Spleen (tissue), 11 donors: Measurements from ENCODE around the gene ZDHHC12. TPM values are rescaled to one million over a fixed set of nuclear protein-coding genes. Genes with fewer than 3 reads are reported as not detected.
A peak's percentile ranks its signal among the peaks of the same experiment; 100 is the strongest.

ENCODE experiments used
- DNase-seq: peaks from one replicate; pipeline ENCODE4 v3.0.0-alpha.2; 2020
- H3K27ac ChIP-seq, 8 donors: fragments of 200-600 bp; sonication (generic) in 7 of 8; 1 replicate in 4 of 8; 2 replicates in 4 of 8; pipeline versions ENCODE4 v1.5.0 to v1.8.0; 2016 to 2021; ENCODE audit warnings: inconsistent platforms in 4 of 8, mild to moderate bottlenecking in 4 of 8, moderate library complexity in 1 of 8
- H3K27me3 ChIP-seq, 7 donors: fragments of 200-600 bp; sonication (generic) in 6 of 7; replicated peaks in 1 of 7; 1 replicate in 4 of 7; 2 replicates in 3 of 7; pipeline versions ENCODE4 v1.5.0 to v1.8.0; 2016 to 2021; ENCODE audit warnings: inconsistent platforms in 3 of 7, mild to moderate bottlenecking in 1 of 7
- H3K36me3 ChIP-seq, 6 donors: fragments of 200-600 bp; sonication (generic) in 5 of 6; 1 replicate in 4 of 6; 2 replicates in 2 of 6; pipeline versions ENCODE4 v1.5.0 to v1.8.0; 2016 to 2021; ENCODE audit warnings: inconsistent platforms in 2 of 6
- H3K4me1 ChIP-seq, 6 donors: fragments of 200-600 bp; sonication (generic) in 5 of 6; 1 replicate in 3 of 6; 2 replicates in 3 of 6; pipeline versions ENCODE4 v1.5.0 to v1.8.0; 2016 to 2021; ENCODE audit warnings: inconsistent platforms in 3 of 6
- H3K4me3 ChIP-seq, 8 donors: fragments of 200-600 bp; sonication (generic) in 7 of 8; 1 replicate in 4 of 8; 2 replicates in 4 of 8; pipeline versions ENCODE4 v1.5.0 to v1.8.0; 2016 to 2021; ENCODE audit warnings: inconsistent platforms in 4 of 8, mild to moderate bottlenecking in 4 of 8, moderate library complexity in 2 of 8
- H3K9me3 ChIP-seq, 8 donors: fragments of 200-600 bp; sonication (generic) in 7 of 8; 1 replicate in 4 of 8; 2 replicates in 4 of 8; pipeline versions ENCODE4 v1.5.0 to v1.8.0; 2016 to 2021; ENCODE audit warnings: inconsistent platforms in 4 of 8
- POLR2A ChIP-seq, 3 donors: fragments of 450-650 bp; IDR thresholded peaks; one replicate each; pipeline ENCODE4 v1.5.1; 2017; ENCODE audit warnings: antibody characterized with exemption in 3 of 3, mild to moderate bottlenecking in 1 of 3
- POLR2AphosphoS5 ChIP-seq, 3 donors: sonication (generic); formaldehyde crosslinking; IDR thresholded peaks; one replicate each; pipeline ENCODE4 v1.5.1; 2017; ENCODE audit warnings: antibody characterized with exemption in 3 of 3
- WGBS, 5 donors: extraction: QIAGEN DNeasy Blood & Tissue Kit in 3 of 5; methylation state at CpG; one replicate each; pipeline versions ENCODE4 v1.1.5 to v1.1.7; 2013 to 2018; 5-methylcytosine and 5-hydroxymethylcytosine counted together
- intact Hi-C: fragments of 100-400 bp; cut with DNase I; formaldehyde crosslinking; loops from one replicate; pipeline ENCODE4 v1.15.0; 2023; ENCODE audit warnings: low total_unique reads
- polyA plus RNA-seq, 3 donors: library from polyadenylated mRNA; stranded (reverse); fragments of 200-250 nt; gene quantifications; one replicate each; pipeline ENCODE4 v1.2.1, GENCODE V29; 2013
- total RNA-seq, 7 donors: library from RNA; depleted of rRNA in 3 of 7; stranded (reverse); fragments of >200 nt in 3 of 7; fragmentation: NEBNext Ultra II Directional in 4 of 7; extraction: Animal tissue kit (Norgen Biotek cat#: 25700) in 4 of 7; gene quantifications; one replicate each; pipeline versions ENCODE4 v1.1.0 to v1.2.1, GENCODE V29; 2016 to 2021
- TF ChIP-seq, protein P1 (sequence below), 11 experiments: fragments of 200-600 bp in 7 of 11; fragments of 450-650 bp in 4 of 11; sonication (generic) in 4 of 11; IDR thresholded peaks in 8 of 11; conservative IDR thresholded peaks in 3 of 11; 1 replicate in 7 of 11; 2 replicates in 4 of 11; pipeline versions ENCODE4 v1.4.0 to v1.8.0; 2016 to 2021; ENCODE audit warnings: antibody characterized with exemption in 11 of 11, inconsistent platforms in 4 of 11, mild to moderate bottlenecking in 1 of 11
- donor health status: healthy with polysubstance abuse.
- donor health status: DM: no; HTN: no; CAD: no; lungs with moderate emphysema.
- donor health status: DM: no; HTN: no; CAD: no.
- donor health status: Bipolar disorder and iron deficiency.
- donor health status: healthy.
- donor health status: DM: no; HTN: no; CAD: no.
- donor health status: DM: yes; HTN: yes; CAD: no.

The ZDHHC12 gene
- total and polyA plus RNA-seq, 10 donors = 21.5 to 73.4 (median 36.6) TPM

DNA sequence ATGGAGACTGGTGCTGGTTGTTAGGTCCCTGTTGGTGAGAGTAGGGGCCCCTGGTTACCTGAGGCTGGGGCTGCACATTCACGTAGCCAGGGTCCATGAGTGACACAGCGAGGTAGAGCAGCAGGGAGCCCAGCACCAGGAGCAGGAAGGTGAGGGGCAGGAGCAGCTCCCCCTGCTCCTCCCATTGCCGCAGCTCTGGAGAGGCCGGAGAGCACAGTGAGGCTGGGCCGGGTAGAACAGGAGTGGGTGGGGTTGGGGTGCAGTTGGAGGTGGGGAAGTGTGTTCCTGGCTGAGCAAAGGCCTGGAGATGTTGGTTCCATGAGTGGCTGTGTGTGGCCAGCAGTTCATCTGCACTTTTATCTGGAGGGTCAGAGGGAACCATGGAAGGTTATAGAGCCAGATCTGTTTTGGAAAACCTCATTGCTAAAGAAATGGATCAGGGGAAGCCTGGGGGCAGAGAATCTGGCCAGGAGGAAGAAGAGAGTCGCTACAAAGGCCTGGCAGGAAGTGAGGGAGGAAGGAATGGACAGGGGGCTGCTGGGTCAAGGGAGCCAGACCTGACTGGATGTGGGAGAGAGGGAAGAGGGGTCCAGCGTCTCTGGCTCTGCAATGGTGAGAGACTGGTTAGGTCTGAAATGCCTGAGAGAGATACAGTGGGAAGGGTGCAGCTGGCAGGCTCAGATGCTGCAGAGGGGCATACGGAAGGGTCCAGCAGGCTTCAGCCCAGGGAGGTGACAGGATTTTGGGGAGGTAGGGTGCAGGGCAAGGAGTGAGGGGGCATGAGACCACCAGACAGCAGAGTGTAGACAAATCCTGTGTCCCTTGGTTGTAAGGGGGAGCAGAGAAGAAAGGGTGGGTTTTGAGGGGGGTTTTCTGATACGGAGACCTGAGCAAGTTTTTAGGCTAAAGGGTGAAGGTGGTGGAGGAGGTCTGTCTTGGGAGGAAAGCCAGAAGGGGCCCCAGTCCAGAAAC is 1.3 kb downstream of the ZDHHC12 start:
- DNase-seq = no peak
- Histone ChIP-seq H3K4me3 (peak overlapping the region in 6 of 8 donors; percentile 65 to 91 (median 79)), H3K4me1 (peaks cover 4 to 44% (median 27%) of the 10 kb centered on the region in 6 donors), H3K27me3 (no peaks in the 10 kb centered on the region), H3K27ac (peak overlapping the region in 6 of 8 donors; percentile 39 to 92 (median 84)), H3K36me3 (peaks cover 0 to 34% (median 23%) of the 10 kb centered on the region in 6 donors), H3K9me3 (no peaks in the 10 kb centered on the region)
- intact Hi-C loops = no loop called here
- TF ChIP-seq POLR2AphosphoS5 (IDR thresholded peaks at IDR 0.05) = no peak
- TF ChIP-seq, protein P1, sequence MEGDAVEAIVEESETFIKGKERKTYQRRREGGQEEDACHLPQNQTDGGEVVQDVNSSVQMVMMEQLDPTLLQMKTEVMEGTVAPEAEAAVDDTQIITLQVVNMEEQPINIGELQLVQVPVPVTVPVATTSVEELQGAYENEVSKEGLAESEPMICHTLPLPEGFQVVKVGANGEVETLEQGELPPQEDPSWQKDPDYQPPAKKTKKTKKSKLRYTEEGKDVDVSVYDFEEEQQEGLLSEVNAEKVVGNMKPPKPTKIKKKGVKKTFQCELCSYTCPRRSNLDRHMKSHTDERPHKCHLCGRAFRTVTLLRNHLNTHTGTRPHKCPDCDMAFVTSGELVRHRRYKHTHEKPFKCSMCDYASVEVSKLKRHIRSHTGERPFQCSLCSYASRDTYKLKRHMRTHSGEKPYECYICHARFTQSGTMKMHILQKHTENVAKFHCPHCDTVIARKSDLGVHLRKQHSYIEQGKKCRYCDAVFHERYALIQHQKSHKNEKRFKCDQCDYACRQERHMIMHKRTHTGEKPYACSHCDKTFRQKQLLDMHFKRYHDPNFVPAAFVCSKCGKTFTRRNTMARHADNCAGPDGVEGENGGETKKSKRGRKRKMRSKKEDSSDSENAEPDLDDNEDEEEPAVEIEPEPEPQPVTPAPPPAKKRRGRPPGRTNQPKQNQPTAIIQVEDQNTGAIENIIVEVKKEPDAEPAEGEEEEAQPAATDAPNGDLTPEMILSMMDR (IDR thresholded peaks at IDR 0.05 in 8 of 11, conservative IDR thresholded peaks at IDR 0.05 in 3 of 11) = no peak
- TF ChIP-seq POLR2A (IDR thresholded peaks at IDR 0.05) = no peak
- 53 to 67% (median 58%) methylated on average over 9 of the region's 9 CpGs for WGBS, 5 donors

DNA sequence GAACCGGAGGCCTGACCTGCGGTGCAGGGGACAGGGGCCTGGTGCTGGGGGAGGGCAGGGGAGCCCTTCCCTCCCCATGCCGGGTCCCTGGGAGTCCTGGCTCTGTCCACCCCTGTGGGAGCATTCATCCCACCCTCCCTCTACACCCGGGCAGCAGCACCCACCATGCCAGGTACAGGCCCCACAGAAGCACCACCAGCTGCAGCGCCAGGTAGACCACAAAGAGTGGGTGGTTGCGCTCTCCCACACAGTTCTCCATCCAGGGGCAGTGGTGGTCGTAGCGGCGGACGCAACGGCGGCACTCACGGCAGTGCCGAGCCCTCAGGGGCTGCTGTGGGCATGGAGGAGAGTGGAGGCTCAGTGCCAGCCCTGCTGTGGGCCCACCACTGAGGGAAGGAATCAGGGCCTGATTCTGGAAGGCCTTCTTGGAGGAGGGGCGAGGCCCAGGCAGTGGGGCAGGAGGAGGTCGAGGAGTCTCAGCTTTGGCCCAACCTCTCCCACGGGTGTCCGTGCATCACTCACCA is 2.4 kb downstream of the ZDHHC12 start:
- Histone ChIP-seq H3K36me3 (peaks cover 0 to 44% (median 23%) of the 10 kb centered on the region in 6 donors), H3K4me1 (peaks cover 4 to 41% (median 27%) of the 10 kb centered on the region in 6 donors), H3K27ac (peak overlapping the region in 1 of 8 donors; percentile 90), H3K9me3 (no peaks in the 10 kb centered on the region), H3K4me3 (no peak overlapping the region), H3K27me3 (no peaks in the 10 kb centered on the region)
- intact Hi-C loops = no loop called here
- no peak for TF ChIP-seq POLR2A (IDR thresholded peaks at IDR 0.05)
- TF ChIP-seq POLR2AphosphoS5 (IDR thresholded peaks at IDR 0.05) = peak in 1 of 3 donors; percentile 38
- 88 to 94% (median 93%) methylated on average over 14 to 18 of the region's 18 CpGs; no CpG with 5 or more reads in 1 of the 5 donors for WGBS, 5 donors
- DNase-seq = no peak

DNA sequence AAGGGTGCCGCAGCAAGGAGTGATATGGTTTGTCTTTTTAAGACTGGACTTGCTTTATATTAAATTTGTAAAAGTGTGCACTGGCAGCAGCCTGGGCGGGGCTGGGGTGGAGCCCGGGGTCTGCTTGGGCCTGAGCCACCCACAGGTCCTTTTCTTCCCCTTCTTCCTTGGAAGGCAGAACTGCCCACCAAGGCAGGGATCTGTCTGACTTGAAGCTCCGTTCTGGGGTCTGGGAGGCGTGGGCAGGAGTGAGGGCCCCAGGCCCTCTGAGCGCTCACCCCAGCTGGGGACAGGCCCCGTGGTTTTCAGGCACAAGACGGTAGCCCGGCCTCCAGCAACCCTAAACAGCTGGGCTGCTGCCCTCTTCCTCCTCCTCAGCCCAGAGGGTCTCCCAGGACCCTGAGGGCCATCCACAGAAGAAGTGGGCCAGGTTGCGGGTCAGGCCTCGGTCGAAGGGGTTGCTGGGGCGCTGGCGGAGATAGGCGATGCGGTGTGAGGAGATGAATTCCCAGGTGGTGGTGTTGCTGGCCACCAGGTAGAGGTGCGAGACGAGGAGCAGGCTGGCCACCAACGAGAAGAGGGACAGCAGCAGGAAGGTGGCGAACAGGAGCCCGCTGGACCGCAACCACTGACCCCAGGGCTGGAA is 3.0 kb downstream of the ZDHHC12 start:
- TF ChIP-seq POLR2A (IDR thresholded peaks at IDR 0.05) = no peak
- no peak for TF ChIP-seq POLR2AphosphoS5 (IDR thresholded peaks at IDR 0.05)
- TF ChIP-seq, protein P1 (IDR thresholded peaks at IDR 0.05 in 8 of 11, conservative IDR thresholded peaks at IDR 0.05 in 3 of 11) = no peak
- H3K36me3 ChIP-seq = peaks cover 0 to 49% (median 23%) of the 10 kb centered on the region in 6 donors

DNA sequence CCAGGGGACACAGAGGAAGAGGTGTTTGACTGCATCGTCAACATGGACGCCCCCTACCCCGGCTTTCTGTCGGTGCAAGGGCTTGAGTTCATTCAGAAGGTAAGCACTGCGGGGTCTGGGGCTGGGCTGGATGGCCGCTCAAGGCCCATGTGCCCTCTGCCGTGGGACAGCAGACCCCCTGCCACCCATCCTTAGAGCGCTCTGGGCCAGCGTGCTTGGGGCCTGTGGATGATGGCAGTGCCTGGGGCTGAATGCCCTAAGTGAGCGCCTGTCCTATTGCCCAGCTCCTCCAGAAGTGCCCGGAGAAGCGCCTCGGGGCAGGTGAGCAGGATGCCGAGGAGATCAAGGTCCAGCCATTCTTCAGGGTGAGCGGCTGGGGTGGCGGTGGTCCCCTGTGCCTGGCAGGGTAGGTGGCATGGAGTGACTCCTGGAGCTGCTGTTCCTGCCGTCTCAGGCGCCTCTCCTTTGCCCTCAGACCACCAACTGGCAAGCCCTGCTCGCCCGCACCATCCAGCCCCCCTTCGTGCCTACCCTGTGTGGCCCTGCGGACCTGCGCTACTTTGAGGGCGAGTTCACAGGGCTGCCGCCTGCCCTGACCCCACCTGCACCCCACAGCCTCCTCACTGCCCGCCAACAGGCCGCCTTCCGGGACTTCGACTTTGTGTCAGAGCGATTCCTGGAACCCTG is 3.9 kb downstream of the ZDHHC12 start:
- H3K4me3 ChIP-seq = no peak overlapping the region
- no peak overlapping the region for H3K27ac ChIP-seq
- H3K4me1 ChIP-seq = peaks cover 4 to 34% (median 23%) of the 10 kb centered on the region in 6 donors
- peaks cover 0 to 57% (median 23%) of the 10 kb centered on the region in 6 donors for H3K36me3 ChIP-seq
- no peaks in the 10 kb centered on the region for H3K27me3 ChIP-seq
- DNase-seq = no peak
- WGBS, 5 donors = 92 to 96% (median 95%) methylated on average over 8 to 30 of the region's 30 CpGs
- TF ChIP-seq POLR2AphosphoS5 (IDR thresholded peaks at IDR 0.05) (no peak), POLR2A (IDR thresholded peaks at IDR 0.05) (no peak)
- TF ChIP-seq, protein P1 (IDR thresholded peaks at IDR 0.05 in 8 of 11, conservative IDR thresholded peaks at IDR 0.05 in 3 of 11) = no peak
- no peaks in the 10 kb centered on the region for H3K9me3 ChIP-seq
- intact Hi-C loops = no loop called here

More for the DNA sequence above, 3.0 kb downstream of the ZDHHC12 start:
- 89 to 95% (median 93%) methylated on average over 22 of the region's 22 CpGs for WGBS, 5 donors
- H3K27me3 ChIP-seq = no peaks in the 10 kb centered on the region
- H3K4me1 ChIP-seq = peaks cover 4 to 41% (median 27%) of the 10 kb centered on the region in 6 donors
- DNase-seq = no peak
- H3K27ac ChIP-seq = no peak overlapping the region
- intact Hi-C loops = no loop called here
- no peaks in the 10 kb centered on the region for H3K9me3 ChIP-seq
- H3K4me3 ChIP-seq = no peak overlapping the region
